Caco-2 (cell line): Measurements from ENCODE around the gene PDE11A. TPM values are rescaled to one million over a fixed set of nuclear protein-coding genes. Genes with fewer than 3 reads are reported as not detected.

ENCODE experiments used
- BruUV-seq: library from RNA; stranded (reverse); fragments of 400-500 nt; replicated peaks from 2 replicates; lab custom pipeline; 2021; lab: Mats Ljungman, UMichigan
- CTCF ChIA-PET: fragments of 300-600 bp; sonication (Branson Sonifier 250); formaldehyde crosslinking; loops from one replicate; lab custom pipeline; 2022; ENCODE audit warnings: antibody characterized with exemption; lab: Charles Lee
- POLR2A ChIA-PET: fragments of 300-600 bp; sonication (Branson Sonifier 250); formaldehyde crosslinking; loops from one replicate; lab custom pipeline; 2022; ENCODE audit warnings: antibody characterized with exemption; lab: Charles Lee
- DNase-seq, 2 experiments: peaks; one replicate each; pipeline versions ENCODE4 v3.0.0 to v3.0.0-alpha.2; 2020 to 2022
- H3K27me3 ChIP-seq: replicated peaks from 2 replicates; pipeline ENCODE4 v1.6.0; 2011; ENCODE audit warnings: low read length; ENCODE audit not compliant: control insufficient read depth, insufficient read depth
- H3K36me3 ChIP-seq: 2 replicates; pipeline ENCODE4 v1.5.1; 2011; ENCODE audit warnings: low read length; ENCODE audit not compliant: control insufficient read depth, insufficient read depth
- H3K4me1 ChIP-seq: fragments of 250-450 bp; sonication (Bioruptor Pico); 2 replicates; pipeline ENCODE4 v1.5.1; 2020; ENCODE audit warnings: mild to moderate bottlenecking
- H3K4me3 ChIP-seq: 2 replicates; pipeline ENCODE4 v1.5.1; 2011; ENCODE audit warnings: low read depth, mild to moderate bottlenecking, control low read depth, low read length
- H3K9me3 ChIP-seq: fragments of 250-450 bp; sonication (Bioruptor Pico); 2 replicates; pipeline ENCODE4 v1.5.1; 2020; ENCODE audit warnings: mild to moderate bottlenecking, moderate library complexity
- H3K27ac Mint-ChIP-seq: one replicate; pipeline ENCODE4 v1.8.0; 2022; ENCODE audit warnings: mixed read lengths; ENCODE audit not compliant: unreplicated experiment
- H3K27me3 Mint-ChIP-seq: one replicate; pipeline ENCODE4 v1.8.0; 2022; ENCODE audit warnings: mixed read lengths; ENCODE audit not compliant: insufficient read depth, unreplicated experiment
- H3K36me3 Mint-ChIP-seq: one replicate; pipeline ENCODE4 v1.8.0; 2022; ENCODE audit warnings: mild to moderate bottlenecking, mixed read lengths; ENCODE audit not compliant: insufficient read depth, unreplicated experiment
- H3K4me1 Mint-ChIP-seq: one replicate; pipeline ENCODE4 v1.8.0; 2022; ENCODE audit warnings: low read depth, mixed read lengths; ENCODE audit not compliant: unreplicated experiment
- H3K4me3 Mint-ChIP-seq: one replicate; pipeline ENCODE4 v1.8.0; 2022; ENCODE audit warnings: mild to moderate bottlenecking, moderate library complexity, mixed read lengths; ENCODE audit not compliant: unreplicated experiment
- H3K9me3 Mint-ChIP-seq: one replicate; pipeline ENCODE4 v1.8.0; 2022; ENCODE audit warnings: mixed read lengths; ENCODE audit not compliant: unreplicated experiment
- CTCF ChIP-seq, 2 experiments: fragments of 200-600 bp in 1 of 2; IDR thresholded peaks; 1 replicate in 1 of 2; 2 replicates in 1 of 2; pipeline versions ENCODE4 v1.5.1 to v1.8.0; 2011 to 2022; ENCODE audit warnings: antibody characterized with exemption in 1 of 2, control low read depth in 1 of 2, inconsistent platforms in 1 of 2, low read depth in 1 of 2, low read length in 1 of 2, mild to moderate bottlenecking in 1 of 2, moderate library complexity in 1 of 2; ENCODE audit not compliant: insufficient read depth in 1 of 2, severe bottlenecking in 1 of 2, unreplicated experiment in 1 of 2
- intact Hi-C: fragments of 100-400 bp; cut with micrococcal nuclease; formaldehyde crosslinking; loops from one replicate; pipeline ENCODE4 v1.10.0; 2022; ENCODE audit not compliant: unreplicated experiment
- total RNA-seq: library from RNA; stranded (reverse); gene quantifications from 2 replicates; pipeline ENCODE4 v1.2.3, GENCODE V29; 2022

PDE11A gene
- total RNA-seq, 1 experiment from 2014 or later, result 0.25 TPM

- TF ChIP-seq CTCF (IDR thresholded peaks at IDR 0.05; ENCODE audit: insufficient read depth in 1 of 2, low read depth in 1 of 2, low read length in 1 of 2, severe bottlenecking in 1 of 2, unreplicated experiment in 1 of 2), result no peak
- H3K27me3 ChIP-seq, result no peaks in the 10 kb centered on the region; the same call in 1 of the 2 replicates
- H3K9me3 ChIP-seq, result no peaks in the 10 kb centered on the region; the same call in 1 of the 2 replicates
- no peak overlapping the region for H3K4me3 Mint-ChIP-seq
- no peak overlapping the region for H3K4me3 ChIP-seq
- POLR2A ChIA-PET, result no interaction called here
- H3K27ac Mint-ChIP-seq, result no peak overlapping the region
- no peaks in the 10 kb centered on the region for H3K36me3 ChIP-seq
- H3K4me1 Mint-ChIP-seq, result no peaks in the 10 kb centered on the region
- no peaks in the 10 kb centered on the region for H3K36me3 Mint-ChIP-seq
- H3K9me3 Mint-ChIP-seq, result no peaks in the 10 kb centered on the region
- H3K4me1 ChIP-seq, result no peaks in the 10 kb centered on the region
- peaks cover 10% of the 10 kb centered on the region for H3K27me3 Mint-ChIP-seq
- DNase-seq, result no peak
- CTCF ChIA-PET, result interaction anchor here (0.6 kb wide), 1 partner anchor 310 kb away, joined by 4 read pairs; no protein-coding TSS in a partner anchor
- intact Hi-C loops, result no loop called here
- no TSS peak for BruUV-seq
Observed at GRCh38 chr2:177649568-177650518, 422.7 kb downstream of the PDE11A start.

- Mint-ChIP-seq H3K4me1 (no peaks in the 10 kb centered on the region), H3K27ac (no peak overlapping the region), H3K9me3 (peaks cover 11% of the 10 kb centered on the region), H3K4me3 (no peak overlapping the region), H3K36me3 (no peaks in the 10 kb centered on the region), H3K27me3 (peaks cover under 1% of the 10 kb centered on the region)
- no peak for TF ChIP-seq CTCF (IDR thresholded peaks at IDR 0.05; ENCODE audit: insufficient read depth in 1 of 2, low read depth in 1 of 2, low read length in 1 of 2, severe bottlenecking in 1 of 2, unreplicated experiment in 1 of 2)
- Histone ChIP-seq H3K27me3 (no peaks in the 10 kb centered on the region), H3K36me3 (no peaks in the 10 kb centered on the region), H3K9me3 (no peaks in the 10 kb centered on the region; the same call in 1 of the 2 replicates), H3K4me1 (peaks cover 6% of the 10 kb centered on the region; the same call in 1 of the 2 replicates), H3K4me3 (no peak overlapping the region)
- ChIA-PET POLR2A (no interaction called here), CTCF (no interaction called here)
- DNase-seq, result no peak
- intact Hi-C loops, result no loop called here
- BruUV-seq, result no TSS peak
Observed at GRCh38 chr2:177646791-177647190, 425.8 kb downstream of the PDE11A start.

- BruUV-seq, result no TSS peak
- TF ChIP-seq CTCF (IDR thresholded peaks at IDR 0.05; ENCODE audit: insufficient read depth in 1 of 2, low read depth in 1 of 2, low read length in 1 of 2, severe bottlenecking in 1 of 2, unreplicated experiment in 1 of 2), result no peak
Observed at GRCh38 chr2:177646241-177646640, 426.3 kb downstream of the PDE11A start.

More at GRCh38 chr2:177646241-177646640, 426.3 kb downstream of the PDE11A start:
- no peaks in the 10 kb centered on the region for H3K4me1 Mint-ChIP-seq
- Histone ChIP-seq H3K4me1 (peaks cover 6% of the 10 kb centered on the region; the same call in 1 of the 2 replicates), H3K27me3 (no peaks in the 10 kb centered on the region), H3K4me3 (no peak overlapping the region), H3K9me3 (no peaks in the 10 kb centered on the region; the same call in 1 of the 2 replicates), H3K36me3 (no peaks in the 10 kb centered on the region)
- intact Hi-C loops, result no loop called here
- no peaks in the 10 kb centered on the region for H3K27me3 Mint-ChIP-seq
- ChIA-PET POLR2A (no interaction called here), CTCF (no interaction called here)
- no peak overlapping the region for H3K27ac Mint-ChIP-seq
- H3K9me3 Mint-ChIP-seq, result peaks cover 11% of the 10 kb centered on the region
- H3K36me3 Mint-ChIP-seq, result no peaks in the 10 kb centered on the region
- DNase-seq, result no peak
- H3K4me3 Mint-ChIP-seq, result no peak overlapping the region
